MCF 10A (cell line): Measurements from ENCODE around the gene ZNF677. TPM values are rescaled to one million over a fixed set of nuclear protein-coding genes. Genes with fewer than 3 reads are reported as not detected.
"Not testable (repeated sequence)": the region's sequence is repeated elsewhere in the genome, so short reads cannot be mapped to it uniquely, and the experiment has no call there.

Source experiments
- BruUV-seq: library from RNA; stranded (reverse); fragments of 400-500 nt; replicated peaks from 2 replicates; lab custom pipeline; 2021; lab: Mats Ljungman, UMichigan
- CTCF ChIA-PET: fragments of 300-600 bp; sonication (Branson Sonifier 250); formaldehyde crosslinking; extraction: SDS; loops from one replicate; lab custom pipeline; 2021; ENCODE audit warnings: antibody characterized with exemption, inconsistent platforms; lab: Yijun Ruan, JAX
- POLR2A ChIA-PET: fragments of 300-600, 350-650 bp; sonication (Branson Sonifier 250); formaldehyde crosslinking; extraction: SDS; loops from one replicate; lab custom pipeline; 2020; ENCODE audit warnings: antibody characterized with exemption, inconsistent platforms; lab: Yijun Ruan, JAX
- DNase-seq: peaks from one replicate; pipeline ENCODE4 v3.0.0-alpha.2; 2018; ENCODE audit not compliant: unreplicated experiment
- H3K27ac Mint-ChIP-seq: one replicate; pipeline ENCODE4 v1.8.0; 2022; ENCODE audit warnings: mild to moderate bottlenecking, low read depth, mixed read lengths; ENCODE audit not compliant: unreplicated experiment
- H3K27me3 Mint-ChIP-seq: one replicate; pipeline ENCODE4 v1.8.0; 2022; ENCODE audit warnings: mixed read lengths; ENCODE audit not compliant: insufficient read depth, unreplicated experiment
- H3K36me3 Mint-ChIP-seq: one replicate; pipeline ENCODE4 v1.8.0; 2022; ENCODE audit warnings: mild to moderate bottlenecking, moderate library complexity, mixed read lengths; ENCODE audit not compliant: insufficient read depth, unreplicated experiment
- H3K4me1 Mint-ChIP-seq: one replicate; pipeline ENCODE4 v1.8.0; 2022; ENCODE audit warnings: mixed read lengths; ENCODE audit not compliant: insufficient read depth, unreplicated experiment
- H3K4me3 Mint-ChIP-seq: one replicate; pipeline ENCODE4 v1.8.0; 2022; ENCODE audit warnings: mild to moderate bottlenecking, moderate library complexity, mixed read lengths; ENCODE audit not compliant: unreplicated experiment
- H3K9me3 Mint-ChIP-seq: one replicate; pipeline ENCODE4 v1.8.0; 2022; ENCODE audit warnings: mixed read lengths; ENCODE audit not compliant: unreplicated experiment
- intact Hi-C: fragments of 100-400 bp; cut with micrococcal nuclease; formaldehyde crosslinking; loops from 2 replicates; pipeline ENCODE4 v1.14.1; 2022
- total RNA-seq: library from RNA; stranded (reverse); gene quantifications from 2 replicates; pipeline ENCODE4 v1.2.3, GENCODE V29; 2022
- TF ChIP-seq, protein P1 (sequence below): fragments of 200-600 bp; IDR thresholded peaks from one replicate; pipeline ENCODE4 v1.8.0; 2022; ENCODE audit warnings: antibody characterized with exemption, mild to moderate bottlenecking; ENCODE audit not compliant: unreplicated experiment

Gene ZNF677
- total RNA-seq, 1 experiment from 2014 or later, result not detected

- no peaks in the 10 kb centered on the region for H3K27me3 Mint-ChIP-seq
- peaks cover 12% of the 10 kb centered on the region for H3K9me3 Mint-ChIP-seq
- no peaks in the 10 kb centered on the region for H3K4me1 Mint-ChIP-seq
- CTCF ChIA-PET, result no interaction called here
- H3K36me3 Mint-ChIP-seq, result no peaks in the 10 kb centered on the region
- intact Hi-C loops, result no loop called here
- no peak for DNase-seq
- no peak overlapping the region for H3K4me3 Mint-ChIP-seq
- BruUV-seq, result no TSS peak
- H3K27ac Mint-ChIP-seq, result no peak overlapping the region
- POLR2A ChIA-PET, result no interaction called here
- TF ChIP-seq, protein P1, sequence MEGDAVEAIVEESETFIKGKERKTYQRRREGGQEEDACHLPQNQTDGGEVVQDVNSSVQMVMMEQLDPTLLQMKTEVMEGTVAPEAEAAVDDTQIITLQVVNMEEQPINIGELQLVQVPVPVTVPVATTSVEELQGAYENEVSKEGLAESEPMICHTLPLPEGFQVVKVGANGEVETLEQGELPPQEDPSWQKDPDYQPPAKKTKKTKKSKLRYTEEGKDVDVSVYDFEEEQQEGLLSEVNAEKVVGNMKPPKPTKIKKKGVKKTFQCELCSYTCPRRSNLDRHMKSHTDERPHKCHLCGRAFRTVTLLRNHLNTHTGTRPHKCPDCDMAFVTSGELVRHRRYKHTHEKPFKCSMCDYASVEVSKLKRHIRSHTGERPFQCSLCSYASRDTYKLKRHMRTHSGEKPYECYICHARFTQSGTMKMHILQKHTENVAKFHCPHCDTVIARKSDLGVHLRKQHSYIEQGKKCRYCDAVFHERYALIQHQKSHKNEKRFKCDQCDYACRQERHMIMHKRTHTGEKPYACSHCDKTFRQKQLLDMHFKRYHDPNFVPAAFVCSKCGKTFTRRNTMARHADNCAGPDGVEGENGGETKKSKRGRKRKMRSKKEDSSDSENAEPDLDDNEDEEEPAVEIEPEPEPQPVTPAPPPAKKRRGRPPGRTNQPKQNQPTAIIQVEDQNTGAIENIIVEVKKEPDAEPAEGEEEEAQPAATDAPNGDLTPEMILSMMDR, result no peak
These were observed 30.4 kb upstream of the ZNF677 start for GRCh38 chr19:53285087-53285486.

DNA sequence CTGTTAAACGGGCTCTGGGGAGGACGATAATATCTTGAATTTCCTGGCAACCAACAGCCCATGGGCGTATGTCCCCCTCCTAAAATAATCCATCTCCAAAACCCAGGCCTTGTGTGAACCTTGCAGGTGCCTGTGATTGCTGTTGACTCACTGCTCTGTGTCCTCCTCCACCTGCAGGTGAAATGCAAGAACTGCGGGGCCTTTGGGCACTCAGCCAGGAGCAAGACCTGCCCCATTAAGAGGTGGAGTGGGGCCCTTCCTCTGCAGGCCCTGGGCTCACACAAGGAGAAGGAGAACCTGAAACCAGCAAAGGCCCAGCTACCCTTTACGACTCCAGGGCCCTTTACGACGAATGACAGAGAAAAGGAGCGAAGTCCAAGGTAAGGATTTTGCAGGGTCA lies 27.3 kb upstream of the ZNF677 start:
- POLR2A ChIA-PET, H3K4me1 Mint-ChIP-seq, CTCF ChIA-PET, BruUV-seq, intact Hi-C loops, H3K4me3 Mint-ChIP-seq, H3K27ac Mint-ChIP-seq, H3K36me3 Mint-ChIP-seq, DNase-seq, H3K27me3 Mint-ChIP-seq: not testable (repeated sequence)
- H3K9me3 Mint-ChIP-seq, result peaks cover 19% of the 10 kb centered on the region

DNA sequence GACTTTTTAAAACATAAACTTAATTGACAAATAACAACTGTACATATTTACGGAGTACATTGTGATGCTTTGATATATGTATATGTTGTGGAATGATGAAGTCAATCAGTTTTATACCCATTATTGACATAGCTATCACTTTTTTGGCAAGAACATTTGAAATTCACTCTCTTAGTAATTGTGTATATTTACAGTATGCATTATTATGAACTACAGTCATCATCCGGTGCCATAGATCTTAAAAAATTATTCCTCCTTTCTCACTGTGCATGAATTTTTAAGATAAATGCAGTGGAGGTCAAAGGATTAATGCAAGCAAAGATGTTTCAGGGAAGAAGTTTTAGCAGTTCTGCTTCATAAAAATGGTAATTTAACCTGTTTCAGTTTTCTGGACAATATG lies 20.8 kb upstream of the ZNF677 start:
- intact Hi-C loops, result no loop called here
- peaks cover 39% of the 10 kb centered on the region for H3K9me3 Mint-ChIP-seq
- no peak overlapping the region for H3K27ac Mint-ChIP-seq
- no peak for DNase-seq
- no TSS peak for BruUV-seq
- ChIA-PET CTCF (interaction anchor here (0.6 kb wide), 2 partner anchors 289 to 521 kb away, joined by 3 read pairs; no protein-coding TSS in a partner anchor), POLR2A (no interaction called here)
- TF ChIP-seq, protein P1, result no peak
- H3K4me3 Mint-ChIP-seq, result no peak overlapping the region
- no peaks in the 10 kb centered on the region for H3K36me3 Mint-ChIP-seq
- H3K4me1 Mint-ChIP-seq, result no peaks in the 10 kb centered on the region
- no peaks in the 10 kb centered on the region for H3K27me3 Mint-ChIP-seq

GRCh38 chr19:53272044-53272443 lies 17.4 kb upstream of the ZNF677 start:
- H3K4me1 Mint-ChIP-seq, result no peaks in the 10 kb centered on the region
- BruUV-seq, result no TSS peak
- TF ChIP-seq, protein P1, result no peak
- H3K4me3 Mint-ChIP-seq, result no peak overlapping the region
- POLR2A ChIA-PET, result no interaction called here
- no peaks in the 10 kb centered on the region for H3K27me3 Mint-ChIP-seq
- no peaks in the 10 kb centered on the region for H3K36me3 Mint-ChIP-seq
- intact Hi-C loops, result no loop called here
- CTCF ChIA-PET, result no interaction called here
- no peak overlapping the region for H3K27ac Mint-ChIP-seq
- H3K9me3 Mint-ChIP-seq, result peaks cover 36% of the 10 kb centered on the region
- no peak for DNase-seq

DNA sequence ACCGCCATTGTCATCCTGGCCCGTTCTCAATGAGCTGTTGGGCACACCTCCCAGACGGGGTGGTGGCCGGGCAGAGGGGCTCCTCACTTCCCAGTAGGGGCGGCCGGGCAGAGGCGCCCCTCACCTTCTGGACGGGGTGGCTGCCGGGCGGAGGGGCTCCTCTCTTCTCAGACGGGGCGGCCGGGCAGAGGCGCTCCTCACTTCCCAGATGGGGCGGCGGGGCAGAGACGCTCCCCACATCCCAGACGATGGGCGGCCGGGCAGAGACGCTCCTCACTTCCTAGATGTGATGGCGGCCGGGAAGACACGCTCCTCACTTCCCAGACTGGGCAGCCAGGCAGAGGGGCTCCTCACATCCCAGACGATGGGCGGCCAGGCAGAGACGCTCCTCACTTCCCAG lies 15.2 kb upstream of the ZNF677 start:
- H3K9me3 Mint-ChIP-seq, result peaks cover 46% of the 10 kb centered on the region
- H3K27ac Mint-ChIP-seq, intact Hi-C loops, H3K4me3 Mint-ChIP-seq, H3K27me3 Mint-ChIP-seq, CTCF ChIA-PET, H3K4me1 Mint-ChIP-seq, POLR2A ChIA-PET, DNase-seq, BruUV-seq, H3K36me3 Mint-ChIP-seq: not testable (repeated sequence)

GRCh38 chr19:53267623-53268022 lies 12.9 kb upstream of the ZNF677 start, which contains the start of gene VN1R4:
Gene VN1R4 (minus strand): TSS chr19:53267723. CDS start chr19:53267665, 58 bp downstream.
- H3K9me3 Mint-ChIP-seq, result peaks cover 48% of the 10 kb centered on the region
- H3K4me1 Mint-ChIP-seq, POLR2A ChIA-PET, H3K36me3 Mint-ChIP-seq, intact Hi-C loops, H3K4me3 Mint-ChIP-seq, DNase-seq, BruUV-seq, CTCF ChIA-PET, H3K27me3 Mint-ChIP-seq, H3K27ac Mint-ChIP-seq: not testable (repeated sequence)

- H3K4me1 Mint-ChIP-seq, POLR2A ChIA-PET, H3K27me3 Mint-ChIP-seq, intact Hi-C loops, H3K4me3 Mint-ChIP-seq, BruUV-seq, DNase-seq, H3K27ac Mint-ChIP-seq, H3K36me3 Mint-ChIP-seq: not testable (repeated sequence)
- CTCF ChIA-PET, result interaction anchor here (0.8 kb wide), 1 partner anchor 9 kb away, joined by 3 read pairs; no protein-coding TSS in a partner anchor
- peaks cover 18% of the 10 kb centered on the region for H3K9me3 Mint-ChIP-seq
These were observed 3.2 kb upstream of the ZNF677 start, which contains the start of gene VN1R2 for GRCh38 chr19:53257715-53258342. Gene VN1R2 (plus strand): TSS chr19:53258292. CDS start chr19:53258376, 84 bp downstream.
